ENCODE data around the gene GRK1.
"Not testable (repeated sequence)": the region's sequence is repeated elsewhere in the genome, so short reads cannot be mapped to it uniquely, and the experiment has no call there.

- TF ChIP-seq, protein P1, sequence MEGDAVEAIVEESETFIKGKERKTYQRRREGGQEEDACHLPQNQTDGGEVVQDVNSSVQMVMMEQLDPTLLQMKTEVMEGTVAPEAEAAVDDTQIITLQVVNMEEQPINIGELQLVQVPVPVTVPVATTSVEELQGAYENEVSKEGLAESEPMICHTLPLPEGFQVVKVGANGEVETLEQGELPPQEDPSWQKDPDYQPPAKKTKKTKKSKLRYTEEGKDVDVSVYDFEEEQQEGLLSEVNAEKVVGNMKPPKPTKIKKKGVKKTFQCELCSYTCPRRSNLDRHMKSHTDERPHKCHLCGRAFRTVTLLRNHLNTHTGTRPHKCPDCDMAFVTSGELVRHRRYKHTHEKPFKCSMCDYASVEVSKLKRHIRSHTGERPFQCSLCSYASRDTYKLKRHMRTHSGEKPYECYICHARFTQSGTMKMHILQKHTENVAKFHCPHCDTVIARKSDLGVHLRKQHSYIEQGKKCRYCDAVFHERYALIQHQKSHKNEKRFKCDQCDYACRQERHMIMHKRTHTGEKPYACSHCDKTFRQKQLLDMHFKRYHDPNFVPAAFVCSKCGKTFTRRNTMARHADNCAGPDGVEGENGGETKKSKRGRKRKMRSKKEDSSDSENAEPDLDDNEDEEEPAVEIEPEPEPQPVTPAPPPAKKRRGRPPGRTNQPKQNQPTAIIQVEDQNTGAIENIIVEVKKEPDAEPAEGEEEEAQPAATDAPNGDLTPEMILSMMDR (IDR thresholded peaks at IDR 0.05; ENCODE audit: insufficient read depth, low read length, poor library complexity, severe bottlenecking) = not testable (repeated sequence)
- TF ChIP-seq EZH2phosphoT487 (conservative IDR thresholded peaks at IDR 0.05; ENCODE audit: low read length) = not testable (repeated sequence)
Measured at GRCh38 chr13:113621498-113621897, 45.5 kb upstream of the GRK1 start.

Measured in SU-DHL-6 (cell line).